ENCODE data around the gene CRYBA4. TPM values are rescaled to one million over a fixed set of nuclear protein-coding genes. Genes with fewer than 3 reads are reported as not detected.

The CRYBA4 gene
- total and polyA plus RNA-seq, 2 of the 13 experiments (the other 11 are each of a cell fraction or from before 2014, with no cell fraction given) = not detected

DNA sequence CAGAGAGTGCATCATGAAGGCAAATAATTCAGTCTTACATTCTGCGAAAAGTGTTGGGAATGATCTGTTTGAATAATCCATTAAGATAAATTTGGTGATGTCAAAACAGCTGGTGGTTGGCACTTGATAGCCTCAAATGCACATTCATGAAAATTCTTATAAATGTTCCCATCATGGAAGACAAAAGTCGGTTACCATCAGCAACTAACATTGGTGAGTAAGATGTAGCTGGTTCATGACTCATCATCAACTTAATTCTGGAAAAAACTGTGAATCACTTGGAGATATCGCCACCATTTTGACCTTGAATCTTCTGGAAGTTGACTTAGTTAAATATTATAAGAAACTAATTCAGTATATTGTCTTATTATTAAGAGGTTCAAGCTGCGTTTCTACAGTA is 15.2 kb upstream of the CRYBA4 start:
- H3K79me2 ChIP-seq (ENCODE audit: insufficient read depth, low read length) = no peaks in the 10 kb centered on the region
- no peak overlapping the region for H3K9ac ChIP-seq (ENCODE audit: insufficient read depth, low read depth, low read length)
- no peak overlapping the region for H2AFZ ChIP-seq (ENCODE audit: low read length)
- ChIA-PET CTCF (ENCODE audit: low intra/inter-chr PET ratio, low total read pairs) (no interaction called here), POLR2A (no interaction called here)
- H3K27ac ChIP-seq (ENCODE audit: extremely low read length, insufficient read depth, low read length) = no peak overlapping the region
- 7% methylated on average over 4 of the region's 4 CpGs for WGBS (ENCODE audit: low lambda C conversion rate)
- H4K20me1 ChIP-seq (ENCODE audit: insufficient read depth, low read length) = no peaks in the 10 kb centered on the region
- no peaks in the 10 kb centered on the region for H3K27me3 ChIP-seq (ENCODE audit: control insufficient read depth in 1 of 2, insufficient read depth in 2 of 2, low read length in 2 of 2)
- in situ Hi-C loops (cut with HindIII; ENCODE audit: extremely low pct_ligation_motif_present, low pct_unique_long_range_greater_than_20kb) (no loop called here), intact Hi-C loops (cut with micrococcal nuclease; ENCODE audit: unreplicated experiment) (no loop called here)
- H3K4me1 ChIP-seq (ENCODE audit: insufficient read depth, low read length) = no peaks in the 10 kb centered on the region
- FAIRE-seq = no peak
- no peak for DNase-seq (ENCODE audit: low spot score)
- H3K4me3 ChIP-seq (replicated peaks in 1 of 3; ENCODE audit: insufficient read depth in 1 of 3, low read depth in 2 of 3, low read length in 3 of 3) = no peak overlapping the region
- ATAC-seq = no peak
- no peaks in the 10 kb centered on the region for H3K9me3 ChIP-seq (ENCODE audit: low read length)
- BruUV-seq (replicated peaks) = no TSS peak
- TF ChIP-seq BORCS8-MEF2B (CRISPR knock-in tag; IDR thresholded peaks at IDR 0.05) (no peak), SKI (IDR thresholded peaks at IDR 0.05; ENCODE audit: partially characterized antibody) (no peak), ZSCAN9 (CRISPR knock-in tag; IDR thresholded peaks at IDR 0.05; ENCODE audit: borderline replicate concordance) (no peak), KMT2A (CRISPR knock-in tag; IDR thresholded peaks at IDR 0.05) (no peak), ATF7-NPFF (CRISPR knock-in tag; IDR thresholded peaks at IDR 0.05; ENCODE audit: low read depth) (no peak), KDM1A (CRISPR knock-in tag; IDR thresholded peaks at IDR 0.05) (no peak), MLX (CRISPR knock-in tag; IDR thresholded peaks at IDR 0.05) (no peak), SNAI1 (CRISPR knock-in tag; IDR thresholded peaks at IDR 0.05; ENCODE audit: borderline replicate concordance) (no peak), ZNF30 (CRISPR knock-in tag; IDR thresholded peaks at IDR 0.05) (no peak), ZNF431 (CRISPR knock-in tag; IDR thresholded peaks at IDR 0.05; ENCODE audit: borderline replicate concordance, low read depth) (no peak), MAFF (IDR thresholded peaks at IDR 0.05; ENCODE audit: low read depth, low read length) (no peak), ZNF644 (CRISPR knock-in tag; IDR thresholded peaks at IDR 0.05; ENCODE audit: low read depth) (no peak), ZNF550 (CRISPR knock-in tag; IDR thresholded peaks at IDR 0.05; ENCODE audit: borderline replicate concordance) (no peak)
- TF ChIP-seq, protein P1, sequence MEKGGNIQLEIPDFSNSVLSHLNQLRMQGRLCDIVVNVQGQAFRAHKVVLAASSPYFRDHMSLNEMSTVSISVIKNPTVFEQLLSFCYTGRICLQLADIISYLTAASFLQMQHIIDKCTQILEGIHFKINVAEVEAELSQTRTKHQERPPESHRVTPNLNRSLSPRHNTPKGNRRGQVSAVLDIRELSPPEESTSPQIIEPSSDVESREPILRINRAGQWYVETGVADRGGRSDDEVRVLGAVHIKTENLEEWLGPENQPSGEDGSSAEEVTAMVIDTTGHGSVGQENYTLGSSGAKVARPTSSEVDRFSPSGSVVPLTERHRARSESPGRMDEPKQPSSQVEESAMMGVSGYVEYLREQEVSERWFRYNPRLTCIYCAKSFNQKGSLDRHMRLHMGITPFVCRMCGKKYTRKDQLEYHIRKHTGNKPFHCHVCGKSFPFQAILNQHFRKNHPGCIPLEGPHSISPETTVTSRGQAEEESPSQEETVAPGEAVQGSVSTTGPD (CRISPR knock-in tag; IDR thresholded peaks at IDR 0.05) = no peak
- TF ChIP-seq, protein P2, sequence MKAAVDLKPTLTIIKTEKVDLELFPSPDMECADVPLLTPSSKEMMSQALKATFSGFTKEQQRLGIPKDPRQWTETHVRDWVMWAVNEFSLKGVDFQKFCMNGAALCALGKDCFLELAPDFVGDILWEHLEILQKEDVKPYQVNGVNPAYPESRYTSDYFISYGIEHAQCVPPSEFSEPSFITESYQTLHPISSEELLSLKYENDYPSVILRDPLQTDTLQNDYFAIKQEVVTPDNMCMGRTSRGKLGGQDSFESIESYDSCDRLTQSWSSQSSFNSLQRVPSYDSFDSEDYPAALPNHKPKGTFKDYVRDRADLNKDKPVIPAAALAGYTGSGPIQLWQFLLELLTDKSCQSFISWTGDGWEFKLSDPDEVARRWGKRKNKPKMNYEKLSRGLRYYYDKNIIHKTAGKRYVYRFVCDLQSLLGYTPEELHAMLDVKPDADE (CRISPR knock-in tag; IDR thresholded peaks at IDR 0.05) = no peak
- TF ChIP-seq, protein P3, sequence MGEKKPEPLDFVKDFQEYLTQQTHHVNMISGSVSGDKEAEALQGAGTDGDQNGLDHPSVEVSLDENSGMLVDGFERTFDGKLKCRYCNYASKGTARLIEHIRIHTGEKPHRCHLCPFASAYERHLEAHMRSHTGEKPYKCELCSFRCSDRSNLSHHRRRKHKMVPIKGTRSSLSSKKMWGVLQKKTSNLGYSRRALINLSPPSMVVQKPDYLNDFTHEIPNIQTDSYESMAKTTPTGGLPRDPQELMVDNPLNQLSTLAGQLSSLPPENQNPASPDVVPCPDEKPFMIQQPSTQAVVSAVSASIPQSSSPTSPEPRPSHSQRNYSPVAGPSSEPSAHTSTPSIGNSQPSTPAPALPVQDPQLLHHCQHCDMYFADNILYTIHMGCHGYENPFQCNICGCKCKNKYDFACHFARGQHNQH (CRISPR knock-in tag; IDR thresholded peaks at IDR 0.05) = no peak
- TF ChIP-seq, protein P4, sequence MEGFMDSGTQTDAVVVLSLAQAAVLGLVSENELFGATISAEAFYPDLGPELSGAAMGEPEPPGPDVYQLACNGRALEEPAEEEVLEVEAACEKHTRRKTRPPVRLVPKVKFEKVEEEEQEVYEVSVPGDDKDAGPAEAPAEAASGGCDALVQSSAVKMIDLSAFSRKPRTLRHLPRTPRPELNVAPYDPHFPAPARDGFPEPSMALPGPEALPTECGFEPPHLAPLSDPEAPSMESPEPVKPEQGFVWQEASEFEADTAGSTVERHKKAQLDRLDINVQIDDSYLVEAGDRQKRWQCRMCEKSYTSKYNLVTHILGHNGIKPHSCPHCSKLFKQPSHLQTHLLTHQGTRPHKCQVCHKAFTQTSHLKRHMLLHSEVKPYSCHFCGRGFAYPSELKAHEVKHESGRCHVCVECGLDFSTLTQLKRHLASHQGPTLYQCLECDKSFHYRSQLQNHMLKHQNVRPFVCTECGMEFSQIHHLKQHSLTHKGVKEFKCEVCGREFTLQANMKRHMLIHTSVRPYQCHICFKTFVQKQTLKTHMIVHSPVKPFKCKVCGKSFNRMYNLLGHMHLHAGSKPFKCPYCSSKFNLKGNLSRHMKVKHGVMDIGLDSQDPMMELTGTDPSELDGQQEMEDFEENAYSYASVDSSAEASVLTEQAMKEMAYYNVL (CRISPR knock-in tag; IDR thresholded peaks at IDR 0.05; ENCODE audit: borderline replicate concordance) = no peak
- no peak overlapping the region for H3K4me2 ChIP-seq (ENCODE audit: low read depth, low read length)
- no peaks in the 10 kb centered on the region for H3K36me3 ChIP-seq (replicated peaks in 1 of 2; ENCODE audit: control insufficient read depth in 1 of 2, insufficient read depth in 2 of 2, low read length in 2 of 2)
